GM23248 (cell line): ENCODE data around the gene ROR1. TPM values are rescaled to one million over a fixed set of nuclear protein-coding genes. Genes with fewer than 3 reads are reported as not detected.

Experiments
- DNase-seq: peaks from one replicate; pipeline ENCODE4 v3.0.0-alpha.2; 2015
- H2AFZ ChIP-seq: fragments of 200-600 bp; sonication (generic); 2 replicates; pipeline ENCODE4 v1.6.1; 2016; ENCODE audit warnings: antibody characterized with exemption
- H3F3A ChIP-seq: fragments of 200-600 bp; sonication (generic); 2 replicates; pipeline ENCODE4 v1.6.1; 2016; ENCODE audit warnings: mild to moderate bottlenecking, antibody characterized with exemption, mixed run types; ENCODE audit not compliant: insufficient read depth
- H3K27ac ChIP-seq: fragments of 200-600 bp; sonication (generic); 2 replicates; pipeline ENCODE4 v1.5.1; 2016; ENCODE audit warnings: mild to moderate bottlenecking
- H3K27me3 ChIP-seq: fragments of 200-600 bp; sonication (generic); replicated peaks from 2 replicates; pipeline ENCODE4 v1.6.1; 2016; ENCODE audit warnings: mild to moderate bottlenecking; ENCODE audit not compliant: insufficient read depth
- H3K36me3 ChIP-seq: fragments of 200-600 bp; sonication (generic); 2 replicates; pipeline ENCODE4 v1.6.1; 2016; ENCODE audit warnings: low read depth, mild to moderate bottlenecking
- H3K4me1 ChIP-seq: fragments of 200-600 bp; sonication (generic); 2 replicates; pipeline ENCODE4 v1.6.1; 2016; ENCODE audit warnings: mild to moderate bottlenecking; ENCODE audit not compliant: insufficient read depth
- H3K4me2 ChIP-seq: fragments of 200-600 bp; sonication (generic); one replicate; pipeline ENCODE4 v1.6.1; 2016; ENCODE audit warnings: mild to moderate bottlenecking; ENCODE audit not compliant: unreplicated experiment
- H3K4me3 ChIP-seq: fragments of 200-600 bp; sonication (generic); 2 replicates; pipeline ENCODE4 v1.5.1; 2016; ENCODE audit warnings: mild to moderate bottlenecking
- H3K79me2 ChIP-seq: fragments of 200-600 bp; sonication (generic); 2 replicates; pipeline ENCODE4 v1.6.1; 2016; ENCODE audit warnings: mild to moderate bottlenecking; ENCODE audit not compliant: insufficient read depth
- H3K9ac ChIP-seq: fragments of 200-600 bp; sonication (generic); 2 replicates; pipeline ENCODE4 v1.6.1; 2016; ENCODE audit warnings: mild to moderate bottlenecking
- H3K9me2 ChIP-seq: fragments of 200-600 bp; sonication (generic); 2 replicates; pipeline ENCODE4 v1.6.1; 2016; ENCODE audit warnings: mixed run types, mild to moderate bottlenecking, moderate library complexity; ENCODE audit not compliant: insufficient read depth
- H3K9me3 ChIP-seq: fragments of 200-600 bp; sonication (generic); one replicate; pipeline ENCODE4 v1.6.1; 2017; ENCODE audit warnings: low read depth
- H4K20me1 ChIP-seq: fragments of 200-600 bp; sonication (generic); 2 replicates; pipeline ENCODE4 v1.6.0; 2016; ENCODE audit not compliant: insufficient read depth
- EZH2 ChIP-seq: fragments of 200-600 bp; sonication (generic); IDR thresholded peaks from 2 replicates; pipeline ENCODE4 v1.6.1; 2018; ENCODE audit warnings: antibody characterized with exemption, mild to moderate bottlenecking; ENCODE audit not compliant: insufficient read depth, poor library complexity, severe bottlenecking
- EZH2phosphoT487 ChIP-seq: fragments of 200-600 bp; sonication (generic); IDR thresholded peaks from 2 replicates; pipeline ENCODE4 v1.6.1; 2018; ENCODE audit warnings: antibody characterized with exemption, moderate library complexity, mild to moderate bottlenecking, low read depth; ENCODE audit not compliant: insufficient read depth
- WGBS, 2 experiments: methylation state at CpG; one replicate each; pipeline ENCODE4 v1.1.6; 2015 to 2017; ENCODE audit warnings: low lambda C conversion rate in 2 of 2, low coverage in 1 of 2; ENCODE audit errors: missing lambda C conversion rate in 2 of 2; 5-methylcytosine and 5-hydroxymethylcytosine counted together
- in situ Hi-C: fragments of 300-500 bp; cut with MboI; formaldehyde crosslinking; loops from 2 replicates; pipeline ENCODE4 v1.15.0; 2020
- polyA plus RNA-seq: library from polyadenylated mRNA; unstranded; fragments of >200 nt; fragmentation: Nextera tagmentation; extraction: Ambion mirVana; gene quantifications from 2 replicates; pipeline ENCODE4 v1.2.1, GENCODE V29; 2016
- total RNA-seq: library from RNA; depleted of rRNA; stranded (reverse); fragments of >200 nt; shearing (Covaris generic); gene quantifications from 2 replicates; pipeline ENCODE4 v1.2.3, GENCODE V29; 2014

The ROR1 gene
- total and polyA plus RNA-seq, 2 experiments from 2014 or later, result 12.0 to 13.3 TPM

DNA sequence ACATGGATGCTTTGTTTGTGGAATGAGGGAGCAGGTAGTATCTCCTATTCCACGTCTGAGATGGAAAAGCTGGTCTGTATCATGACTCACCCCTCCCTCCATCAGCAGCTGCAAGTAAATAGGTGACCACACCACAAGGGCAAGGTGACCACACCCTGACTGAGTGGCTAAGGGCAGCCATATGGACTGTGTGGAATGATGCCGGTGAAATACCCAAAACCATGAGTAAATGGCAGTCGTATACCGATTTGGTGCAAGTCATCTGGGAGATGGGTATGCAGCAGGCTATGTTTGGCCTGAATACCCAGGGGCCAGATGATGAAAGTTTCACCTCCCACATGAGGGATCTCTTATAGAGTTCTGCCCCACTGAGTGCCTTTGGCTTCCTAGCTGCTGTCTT lies 413.8 kb downstream of the ROR1 start:
- WGBS, 2 experiments, result 88 to 94% methylated on average over 4 of the region's 4 CpGs
- Histone ChIP-seq H3K36me3 (no peaks in the 10 kb centered on the region), H4K20me1 (no peaks in the 10 kb centered on the region), H3F3A (peaks cover 13% of the 10 kb centered on the region), H3K4me3 (no peak overlapping the region), H2AFZ (no peak overlapping the region), H3K9ac (no peak overlapping the region), H3K27me3 (no peaks in the 10 kb centered on the region), H3K79me2 (no peaks in the 10 kb centered on the region), H3K27ac (no peak overlapping the region), H3K9me3 (no peaks in the 10 kb centered on the region), H3K4me2 (no peak overlapping the region), H3K9me2 (no peaks in the 10 kb centered on the region), H3K4me1 (peaks cover 14% of the 10 kb centered on the region)
- no peak for TF ChIP-seq EZH2
- TF ChIP-seq EZH2phosphoT487, result no peak
- in situ Hi-C loops, result no loop called here
- peak; percentile 7 for DNase-seq

DNA sequence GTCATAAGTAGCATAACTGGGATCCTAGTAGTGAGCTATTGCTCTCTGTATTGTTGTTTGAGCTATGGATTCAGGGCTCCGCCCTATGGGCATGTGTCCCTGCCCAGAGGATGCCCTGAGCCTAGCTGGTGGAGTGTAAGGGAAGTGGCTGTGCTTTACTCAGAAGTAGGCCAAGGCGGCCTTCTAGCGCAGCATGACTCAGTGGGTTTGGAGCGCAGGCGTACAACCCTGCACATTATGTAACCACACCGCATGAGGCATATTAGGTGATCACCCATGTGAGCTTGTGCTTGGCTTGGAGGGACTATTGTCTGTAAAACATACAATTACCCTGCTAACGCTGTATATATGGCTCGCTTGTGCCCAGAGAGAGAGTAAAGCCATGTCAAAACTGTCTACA lies 418.5 kb downstream of the ROR1 start:
- Histone ChIP-seq H3K36me3 (no peaks in the 10 kb centered on the region), H3K4me2 (no peak overlapping the region), H2AFZ (no peak overlapping the region), H4K20me1 (no peaks in the 10 kb centered on the region), H3K79me2 (no peaks in the 10 kb centered on the region), H3K9ac (no peak overlapping the region), H3K9me2 (no peaks in the 10 kb centered on the region), H3K9me3 (no peaks in the 10 kb centered on the region), H3K27ac (no peak overlapping the region), H3K4me1 (peaks cover 14% of the 10 kb centered on the region), H3K4me3 (no peak overlapping the region), H3F3A (0 out of 2 replicates have a peak, but pooled peaks cover 7% of the 10 kb centered on the region), H3K27me3 (no peaks in the 10 kb centered on the region)
- WGBS, 2 experiments, result 94 to 97% methylated on average over 8 of the region's 8 CpGs
- no peak for TF ChIP-seq EZH2phosphoT487
- TF ChIP-seq EZH2, result no peak
- DNase-seq, result no peak
- in situ Hi-C loops, result no loop called here

DNA sequence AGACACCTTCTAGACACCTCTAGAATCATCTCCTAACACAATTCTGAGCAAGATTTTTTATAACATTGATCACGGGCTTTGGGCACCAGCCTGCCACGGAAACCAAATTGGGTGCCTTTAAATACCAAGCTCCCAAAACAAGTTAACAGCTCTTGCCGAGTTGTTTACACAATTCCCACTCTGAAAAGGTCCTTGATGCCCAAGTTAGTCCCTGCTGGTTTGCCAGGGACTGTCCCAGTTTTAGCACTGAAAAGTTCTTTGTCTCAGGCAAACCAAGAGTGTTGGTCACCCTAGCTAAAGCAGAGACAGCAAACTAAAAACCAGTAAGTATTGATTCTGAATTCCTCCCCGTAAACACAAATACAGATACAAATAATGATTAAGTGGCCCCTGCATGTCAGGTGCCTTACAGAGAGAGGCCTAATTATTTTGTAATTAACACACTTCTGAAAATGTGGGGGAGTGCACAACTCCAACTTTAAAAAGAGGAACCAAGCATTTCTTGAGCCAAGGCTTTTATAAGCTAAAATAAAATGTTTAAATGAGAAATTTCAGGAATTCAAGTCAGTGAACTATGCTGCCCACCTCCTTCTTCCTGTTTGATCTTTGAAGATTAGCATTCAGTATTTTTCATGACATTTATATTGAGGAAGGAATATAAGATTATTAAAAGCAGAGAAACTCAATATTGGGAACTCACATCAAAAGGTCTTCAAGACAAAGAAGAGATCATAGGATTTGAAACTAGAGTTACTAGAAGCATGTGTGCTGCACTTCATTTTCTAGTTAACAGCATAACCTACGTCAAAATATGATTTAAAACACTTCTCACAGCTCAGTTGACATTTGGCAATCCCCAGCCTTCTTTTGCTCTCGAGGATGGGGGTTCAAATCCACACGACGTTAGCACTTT lies 420.6 kb downstream of the ROR1 start:
- TF ChIP-seq EZH2 (no peak), EZH2phosphoT487 (no peak)
- 0 out of 2 replicates have a peak, but pooled peaks cover 7% of the 10 kb centered on the region for H3F3A ChIP-seq
- no peak overlapping the region for H3K9ac ChIP-seq
- no peak overlapping the region for H3K27ac ChIP-seq
- no peaks in the 10 kb centered on the region for H3K79me2 ChIP-seq
- DNase-seq, result no peak
- H3K9me2 ChIP-seq, result no peaks in the 10 kb centered on the region
- WGBS, 2 experiments, result 32 to 34% methylated on average over 8 of the region's 8 CpGs
- H3K4me1 ChIP-seq, result peaks cover 14% of the 10 kb centered on the region
- H3K9me3 ChIP-seq, result no peaks in the 10 kb centered on the region
- H3K4me3 ChIP-seq, result no peak overlapping the region
- H3K27me3 ChIP-seq, result no peaks in the 10 kb centered on the region
- in situ Hi-C loops, result no loop called here
- peak overlapping the region; percentile 23 for H3K4me2 ChIP-seq
- peak overlapping the region; percentile 69 for H2AFZ ChIP-seq
- H3K36me3 ChIP-seq, result no peaks in the 10 kb centered on the region
- H4K20me1 ChIP-seq, result no peaks in the 10 kb centered on the region

DNA sequence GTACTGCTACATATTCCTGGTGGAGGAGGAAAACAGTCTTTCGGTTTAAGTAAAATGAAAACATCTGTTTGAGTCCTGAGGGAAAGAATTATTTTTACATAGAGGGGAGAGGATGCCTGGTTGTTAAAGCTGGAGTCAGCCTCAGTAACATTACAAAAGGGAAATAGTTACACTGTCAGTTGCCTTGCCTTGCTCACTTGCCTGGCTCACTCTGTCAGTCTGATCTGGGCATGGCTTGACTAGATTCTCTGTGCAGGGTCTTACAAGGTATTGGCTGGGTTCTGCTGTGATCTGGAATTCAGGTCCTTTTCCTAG lies 421.2 kb downstream of the ROR1 start:
- no peak overlapping the region for H3K9ac ChIP-seq
- 14 to 16% methylated on average over 1 of the region's 1 CpG for WGBS, 2 experiments
- peak; percentile 44 for DNase-seq

More for the DNA sequence above, 421.2 kb downstream of the ROR1 start:
- in situ Hi-C loops, result no loop called here
- Histone ChIP-seq H3F3A (0 out of 2 replicates have a peak, but pooled peaks cover 7% of the 10 kb centered on the region), H3K36me3 (no peaks in the 10 kb centered on the region), H3K27me3 (no peaks in the 10 kb centered on the region), H3K27ac (no peak overlapping the region), H4K20me1 (no peaks in the 10 kb centered on the region), H3K4me3 (no peak overlapping the region), H3K79me2 (no peaks in the 10 kb centered on the region), H3K4me2 (peak overlapping the region; percentile 23), H3K4me1 (peaks cover 14% of the 10 kb centered on the region), H2AFZ (peak overlapping the region; percentile 69), H3K9me3 (no peaks in the 10 kb centered on the region), H3K9me2 (no peaks in the 10 kb centered on the region)
- TF ChIP-seq EZH2phosphoT487 (no peak), EZH2 (no peak)
